T-helper 2 cell treated with Interferon-gamma antibody and Interleukin-4, amounts not matched to agents 100 ng/mL and 5 ng/mL, for 36 hours (primary cell): ENCODE results near the gene YTHDF2. TPM values are rescaled to one million over a fixed set of nuclear protein-coding genes. Genes with fewer than 3 reads are reported as not detected.
"Not testable (repeated sequence)": the region's sequence is repeated elsewhere in the genome, so short reads cannot be mapped to it uniquely, and the experiment has no call there.

Source experiments
- intact Hi-C: fragments of 100-400 bp; cut with micrococcal nuclease; formaldehyde crosslinking; loops from one replicate; pipeline ENCODE4 v1.15.1; 2023
- total RNA-seq: library from RNA; stranded (reverse); gene quantifications from 2 replicates; pipeline ENCODE4 v1.2.3, GENCODE V29; 2022

Gene YTHDF2
- 76.9 and 86.7 TPM in 2 replicates for total RNA-seq

DNA sequence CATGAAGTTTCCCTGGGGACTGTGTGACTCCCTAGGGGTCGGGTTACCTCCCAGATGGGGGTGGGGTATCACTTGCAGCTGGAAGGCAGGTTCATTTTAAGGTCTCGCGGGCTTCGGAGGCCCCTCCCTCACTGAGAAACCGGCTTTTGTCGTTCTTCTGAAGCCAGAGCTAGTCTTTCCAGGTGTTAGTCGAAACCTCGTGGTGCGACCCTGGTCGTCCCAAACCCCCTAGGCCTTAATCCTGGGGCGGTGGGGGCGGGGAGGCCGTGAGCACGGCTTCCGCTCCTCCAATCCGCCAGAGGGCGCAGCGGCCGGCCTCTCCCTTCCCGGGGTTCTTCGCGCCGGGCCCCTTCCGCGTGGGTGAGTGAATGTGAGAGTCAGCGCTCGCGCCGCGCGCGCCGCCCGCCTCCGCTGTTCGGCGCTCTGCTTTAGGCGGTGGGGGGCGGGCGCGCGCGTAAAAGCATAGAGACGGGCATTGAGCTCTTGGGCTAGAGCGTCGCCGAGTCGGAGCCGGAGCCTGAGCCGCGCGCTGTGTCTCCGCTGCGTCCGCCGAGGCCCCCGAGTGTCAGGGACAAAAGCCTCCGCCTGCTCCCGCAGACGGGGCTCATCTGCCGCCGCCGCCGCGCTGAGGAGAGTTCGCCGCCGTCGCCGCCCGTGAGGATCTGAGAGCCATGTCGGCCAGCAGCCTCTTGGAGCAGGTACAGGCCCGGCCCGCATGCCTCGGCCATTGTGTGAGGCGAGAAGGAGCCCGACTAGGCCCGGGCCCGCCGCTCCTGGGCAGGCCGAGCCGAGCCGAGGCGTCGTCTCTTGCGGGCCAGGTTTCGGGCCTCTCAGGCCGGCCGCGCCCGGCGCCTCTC, at the start of gene YTHDF2:
Gene YTHDF2 (plus strand): TSS at position 491 of the 857 bp plus-strand sequence. CDS start 181 bp downstream, at position 672.
- intact Hi-C loops: loop anchor here (1.0 to 2.0 kb wide), 8 partner anchors 68 to 489 kb away; partner anchors contain the start of genes GMEB1, MED18, RNU11 and SRSF4

DNA sequence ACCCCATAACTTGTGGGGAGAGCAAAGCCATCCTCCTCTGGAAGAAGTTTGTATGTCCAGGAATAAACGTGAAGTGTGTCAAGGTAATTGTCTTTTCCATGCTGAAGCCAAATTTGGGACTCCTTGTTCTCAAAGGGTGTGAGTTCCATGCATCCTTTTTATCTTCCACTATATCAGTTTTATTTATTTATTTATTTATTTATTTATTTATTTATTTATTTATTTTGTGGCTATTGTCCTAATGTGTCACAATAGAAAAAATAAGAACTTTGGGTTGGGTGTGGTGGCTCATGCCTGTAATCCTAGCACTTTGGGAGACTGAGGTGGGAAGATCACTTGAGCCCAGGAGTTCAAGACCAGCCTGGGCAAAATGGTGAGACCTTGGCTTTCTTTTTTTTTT, 45.1 kb upstream of the YTHDF2 start:
- intact Hi-C loops: not testable (repeated sequence)

DNA sequence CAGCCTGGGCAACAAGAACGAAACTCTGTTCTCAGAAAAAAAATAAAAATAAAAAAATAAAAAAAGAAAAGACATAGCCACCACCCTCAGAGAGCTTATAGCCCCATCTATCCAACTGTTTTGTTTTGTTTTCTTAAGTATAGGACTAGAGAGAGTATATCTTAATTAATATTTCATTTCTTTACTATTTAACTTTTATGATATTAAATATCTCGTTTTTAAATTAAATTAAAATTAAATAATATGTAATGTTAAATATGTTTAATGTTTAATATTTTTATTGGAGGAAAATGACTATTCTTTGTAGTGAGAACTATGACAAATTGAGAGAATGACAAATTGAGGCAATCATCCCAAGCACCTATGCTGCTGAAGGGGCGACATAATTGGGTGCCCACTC, 33.1 kb upstream of the YTHDF2 start:
- intact Hi-C loops: no loop called here

DNA sequence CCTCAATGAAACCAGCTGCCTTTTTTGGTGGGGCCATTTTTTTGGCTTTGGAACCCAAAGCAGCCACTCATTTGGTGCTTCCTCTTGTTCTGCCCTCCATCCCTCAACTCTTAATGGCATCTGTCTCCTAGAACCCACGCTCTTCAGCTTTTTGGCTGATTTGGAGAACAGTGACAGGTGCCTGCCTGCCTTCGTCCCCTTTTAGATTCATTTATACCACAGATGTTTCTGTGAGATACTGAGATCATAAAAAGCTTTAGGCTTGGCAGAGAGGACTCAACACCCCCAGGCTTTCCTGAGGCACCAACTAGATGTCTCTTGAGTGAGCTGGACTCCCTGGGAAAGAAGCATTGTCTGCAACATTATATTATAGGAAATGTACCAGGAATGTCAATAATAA, 20.4 kb upstream of the YTHDF2 start:
- intact Hi-C loops: no loop called here

DNA sequence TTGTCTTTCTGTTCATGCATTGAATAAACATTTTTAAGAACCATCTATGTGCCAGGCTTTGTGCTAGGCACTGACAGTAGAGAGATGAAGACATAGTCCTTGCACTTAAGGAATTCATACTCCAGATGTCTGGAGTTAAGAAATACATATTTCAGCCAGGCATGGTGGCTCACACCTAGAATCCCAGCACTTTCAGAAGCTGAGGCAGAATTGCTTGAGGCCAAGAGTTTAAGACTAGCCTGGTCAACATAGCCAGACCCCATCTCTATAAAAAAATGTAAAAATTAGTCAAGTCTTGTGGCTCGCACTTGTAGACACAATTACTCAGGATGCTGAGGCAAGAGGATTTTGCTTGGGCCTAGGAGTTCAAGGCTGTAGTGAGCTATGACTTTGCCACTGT, 18.6 kb upstream of the YTHDF2 start:
- intact Hi-C loops: no loop called here

DNA sequence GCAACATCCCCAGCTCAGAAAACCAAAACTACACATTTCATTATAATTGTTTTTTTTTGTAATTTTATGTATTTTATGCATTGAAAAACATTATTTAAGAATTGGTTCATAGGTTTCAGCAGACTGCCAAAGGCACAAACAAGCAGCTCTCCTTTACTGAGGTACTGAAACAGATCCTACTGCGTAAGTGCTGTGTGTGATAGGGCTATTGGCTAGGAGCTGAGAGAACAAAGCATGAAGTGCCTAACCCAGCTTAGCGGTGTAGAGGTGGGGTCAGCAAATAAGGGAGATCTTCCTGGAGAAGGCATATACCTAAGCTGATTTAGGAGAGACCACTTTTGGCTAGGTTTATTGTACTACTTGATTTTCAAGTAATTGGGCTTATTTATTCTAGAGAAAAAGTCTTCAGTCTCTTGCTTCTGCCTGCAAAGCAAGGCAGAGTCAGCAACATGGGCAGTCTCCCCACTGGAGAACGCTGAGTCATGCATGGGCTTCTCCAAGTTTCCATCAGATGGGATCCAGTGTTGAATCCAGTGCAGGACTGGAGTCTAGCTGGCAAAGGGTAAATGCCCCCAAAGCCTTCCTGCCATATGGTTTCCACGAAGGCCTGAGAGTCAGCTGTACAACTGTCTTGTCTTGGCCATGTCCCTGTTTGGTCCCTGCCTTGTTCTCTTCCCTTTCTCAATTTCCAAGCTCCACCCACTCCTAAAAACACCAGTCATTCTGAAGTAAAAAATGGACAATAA, 18.0 kb upstream of the YTHDF2 start:
- intact Hi-C loops: no loop called here

DNA sequence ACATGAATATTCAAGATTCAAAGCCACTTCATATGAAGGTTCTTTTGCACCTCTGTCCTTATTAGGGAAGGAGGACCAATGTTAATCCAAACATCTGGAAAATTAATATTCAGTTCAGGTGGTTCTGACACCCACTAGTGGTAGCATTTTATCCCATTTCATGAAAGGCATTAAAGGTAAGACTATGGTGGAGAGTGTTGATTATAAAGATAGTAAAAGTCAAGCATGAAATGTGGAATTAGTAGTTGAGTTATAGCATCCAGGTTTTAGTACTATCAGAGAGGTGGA, 17.5 kb upstream of the YTHDF2 start:
- intact Hi-C loops: no loop called here

DNA sequence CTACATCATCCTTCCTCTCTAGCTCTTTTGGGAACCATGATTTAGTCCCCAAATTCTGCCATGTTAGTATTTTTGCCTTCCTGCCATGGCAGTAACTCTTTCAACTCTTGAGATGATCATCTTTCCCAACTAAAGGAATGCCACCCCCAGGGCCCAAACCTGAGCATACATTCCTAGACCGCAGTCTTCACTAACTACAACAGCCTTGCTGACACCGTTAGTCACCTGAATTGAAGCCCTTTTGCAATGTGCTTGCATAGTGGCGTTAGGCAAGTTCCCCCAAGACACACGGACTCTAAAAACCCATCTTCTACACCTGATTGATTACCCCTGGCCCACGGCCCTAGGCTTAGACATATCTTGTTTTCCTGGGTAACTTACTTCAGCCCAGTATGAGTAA, 16.4 kb upstream of the YTHDF2 start:
- intact Hi-C loops: no loop called here

DNA sequence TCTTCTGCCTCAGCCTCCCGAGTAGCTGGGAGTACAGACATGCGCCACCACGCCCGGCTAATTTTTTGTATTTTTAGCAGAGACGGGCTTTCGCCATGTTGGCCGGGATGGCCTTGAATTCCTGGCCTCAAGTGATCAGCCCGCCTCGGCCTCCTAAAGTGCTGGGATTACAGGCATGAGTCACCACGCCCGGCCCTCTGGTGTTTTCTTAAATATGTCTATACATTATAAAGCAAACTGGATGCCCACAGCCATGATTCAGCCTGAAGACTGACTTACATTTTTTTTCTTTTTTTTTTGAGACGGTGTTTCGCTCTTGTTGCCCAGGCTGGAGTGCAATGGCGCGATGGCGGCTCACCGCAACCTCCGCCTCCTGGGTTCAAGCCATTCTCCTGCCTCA, 14.8 kb upstream of the YTHDF2 start:
- intact Hi-C loops: not testable (repeated sequence)

DNA sequence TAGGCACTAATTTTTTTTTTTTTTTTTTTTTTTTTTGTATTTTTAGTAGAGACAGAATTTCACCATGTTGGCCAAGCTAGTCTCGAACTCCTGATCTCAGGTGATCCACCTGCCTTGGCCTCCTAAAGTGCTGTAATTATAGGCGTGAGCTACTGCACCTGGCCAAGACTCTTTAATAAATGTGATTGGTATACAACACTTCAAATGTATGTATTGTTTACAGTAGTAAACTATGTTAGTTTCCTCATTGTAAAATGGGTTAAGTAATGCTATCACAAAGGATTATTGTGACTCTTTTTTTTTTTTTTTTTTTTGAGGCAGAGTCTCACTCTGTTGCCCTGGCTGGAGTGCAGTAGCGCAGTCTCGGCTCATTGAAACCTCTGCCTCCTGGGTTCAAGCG, 11.4 kb upstream of the YTHDF2 start:
- intact Hi-C loops: not testable (repeated sequence)

DNA sequence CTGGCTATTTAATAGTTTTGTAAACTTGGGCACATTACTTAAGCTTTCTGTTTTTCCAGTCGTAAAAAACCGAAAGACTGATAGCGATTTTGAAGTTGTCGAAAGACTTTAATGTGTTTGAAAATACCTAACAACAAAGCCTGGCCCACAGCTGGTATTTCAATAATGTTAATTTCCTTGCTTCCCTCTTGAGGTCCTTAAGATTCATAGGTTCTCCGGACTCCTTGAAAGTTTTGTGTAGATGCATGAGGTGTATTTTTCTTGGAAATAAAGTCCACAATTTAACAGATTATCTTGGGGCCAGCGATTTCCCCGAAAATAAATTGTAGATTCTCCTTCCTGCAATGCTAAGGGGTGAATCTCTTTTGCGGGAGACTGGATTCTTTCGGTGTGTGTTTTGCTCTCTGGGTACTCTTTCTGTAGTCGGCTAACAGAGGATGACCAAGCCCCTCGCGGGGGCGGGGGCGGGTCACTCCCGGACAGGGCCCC, 735 bp upstream of the YTHDF2 start:
- intact Hi-C loops: loop anchor here (1.0 to 2.0 kb wide), 8 partner anchors 68 to 489 kb away; partner anchors contain the start of genes GMEB1, MED18, RNU11 and SRSF4

DNA sequence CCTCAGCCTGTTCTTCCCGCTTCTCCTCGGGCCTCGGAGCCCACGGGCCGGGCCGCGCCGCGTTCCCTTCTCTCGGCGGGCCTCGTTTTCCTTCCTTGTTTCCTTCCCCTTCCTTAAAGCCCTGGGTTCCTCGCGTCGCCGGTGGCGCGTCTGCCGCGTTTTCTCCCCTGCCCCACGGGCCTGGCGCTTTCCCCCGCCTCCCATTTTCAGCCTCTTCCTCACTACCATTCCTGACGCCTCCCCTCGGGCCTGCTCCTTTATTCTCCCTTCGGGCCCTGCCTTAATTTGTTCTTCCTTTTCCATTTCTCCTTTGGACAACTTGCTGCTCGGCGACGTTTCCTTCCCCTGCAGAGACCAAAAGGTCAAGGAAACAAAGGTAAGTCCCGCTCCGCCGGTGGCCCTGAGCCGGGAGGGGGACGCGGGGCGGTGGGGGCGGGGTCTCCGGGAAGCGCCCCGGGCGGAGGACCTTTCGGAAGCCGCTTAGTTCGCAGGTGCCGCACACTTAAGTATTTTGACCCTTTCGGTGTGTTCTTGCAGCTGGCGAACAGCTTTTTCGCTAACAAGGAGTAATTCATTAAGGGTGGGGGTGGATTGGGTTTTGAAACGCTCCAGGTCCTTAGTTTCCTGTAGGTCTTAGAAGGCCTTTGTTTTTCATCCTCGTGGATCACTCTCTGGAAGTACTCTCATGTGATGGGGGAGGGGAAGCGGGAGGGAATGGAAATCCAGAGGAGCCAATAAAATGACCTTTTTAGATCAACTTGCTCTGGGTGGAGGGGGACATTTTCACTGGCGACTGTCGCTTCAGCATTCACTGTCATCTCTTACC, 780 bp downstream of the YTHDF2 start:
- intact Hi-C loops: loop anchor here (2.0 kb wide), 4 partner anchors 139 to 443 kb away; partner anchors contain the start of genes MED18 and SRSF4

DNA sequence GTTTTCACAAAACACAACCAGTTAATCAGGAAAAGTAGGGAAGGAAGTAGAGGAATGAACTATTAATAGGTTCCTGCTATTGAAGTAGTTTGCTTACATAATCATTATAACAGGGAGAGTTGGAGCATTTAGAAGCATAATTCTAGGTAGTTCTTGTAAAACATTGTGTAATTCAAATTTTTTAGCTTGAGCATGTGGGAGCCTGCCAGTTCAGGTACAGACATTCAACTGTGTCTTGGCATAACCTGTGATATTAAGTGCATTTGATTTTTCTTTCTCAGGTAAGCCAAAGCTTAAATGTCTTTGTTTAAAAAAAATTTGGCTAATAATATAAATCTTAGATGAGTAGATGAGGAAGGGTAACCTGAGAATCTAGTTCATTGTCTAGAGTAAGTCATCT, 3.4 kb downstream of the YTHDF2 start:
- intact Hi-C loops: no loop called here

DNA sequence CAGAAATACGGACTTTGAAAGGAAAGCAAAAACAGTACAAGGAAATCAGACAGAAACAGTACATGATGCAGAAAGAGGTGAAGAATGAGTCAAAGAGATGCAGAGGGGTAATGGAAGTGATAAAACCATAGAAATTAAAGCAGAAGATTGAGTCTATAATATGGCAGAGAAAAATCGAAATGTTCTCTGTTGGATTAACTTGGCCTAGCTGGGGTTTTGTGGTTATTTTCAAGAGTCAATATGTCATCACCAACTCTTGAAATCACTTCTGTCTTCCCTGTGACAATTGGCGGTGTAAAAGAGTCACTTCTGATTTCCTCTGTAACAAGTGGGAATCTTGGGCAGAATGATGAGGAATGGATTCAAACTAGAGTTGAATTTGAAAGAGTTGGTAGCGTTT, 7.4 kb downstream of the YTHDF2 start:
- intact Hi-C loops: no loop called here

DNA sequence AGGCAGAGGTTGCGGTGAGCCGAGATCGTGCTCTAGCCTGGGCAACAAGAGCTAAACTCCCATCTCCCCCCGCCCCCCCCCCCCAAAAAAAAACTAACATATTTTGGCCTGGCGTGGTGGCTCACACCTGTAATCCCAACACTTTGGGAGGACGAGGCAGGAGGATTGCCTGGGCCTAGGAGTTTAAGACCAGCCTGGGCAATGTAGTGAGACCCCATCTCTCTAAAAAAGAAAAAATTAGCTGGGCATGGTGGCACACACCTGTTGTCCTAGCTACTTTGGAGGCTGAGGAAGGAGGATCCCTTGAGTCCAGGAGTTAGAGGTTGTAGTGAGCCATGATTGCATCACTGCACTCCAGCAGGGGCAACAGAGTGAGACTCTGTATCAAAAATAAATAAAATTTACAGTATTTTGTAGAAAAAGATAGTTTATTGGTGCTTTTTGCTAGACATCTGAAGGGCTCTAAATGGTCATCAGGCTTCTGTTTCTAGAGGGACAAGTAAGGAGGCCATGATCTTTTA, 9.0 kb downstream of the YTHDF2 start:
- intact Hi-C loops: no loop called here

DNA sequence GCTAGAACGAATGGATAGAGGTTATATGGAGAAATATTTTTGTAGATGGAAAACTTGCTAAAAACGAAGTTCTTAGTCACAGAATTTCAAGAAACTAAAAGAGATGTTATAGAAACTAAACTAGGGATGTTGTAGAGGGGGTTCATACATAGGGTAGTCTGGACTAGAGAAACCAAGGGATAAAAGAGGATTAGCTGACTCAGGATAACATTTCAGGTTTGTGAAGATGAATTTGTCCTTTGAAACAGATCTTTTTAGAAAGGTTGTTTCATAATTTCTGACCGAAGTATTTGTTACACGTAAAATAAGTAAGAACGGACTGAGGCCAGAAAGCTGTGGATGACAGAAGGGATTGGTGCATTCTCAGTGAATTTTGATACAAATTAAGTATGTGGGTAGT, 13.6 kb downstream of the YTHDF2 start:
- intact Hi-C loops: no loop called here

DNA sequence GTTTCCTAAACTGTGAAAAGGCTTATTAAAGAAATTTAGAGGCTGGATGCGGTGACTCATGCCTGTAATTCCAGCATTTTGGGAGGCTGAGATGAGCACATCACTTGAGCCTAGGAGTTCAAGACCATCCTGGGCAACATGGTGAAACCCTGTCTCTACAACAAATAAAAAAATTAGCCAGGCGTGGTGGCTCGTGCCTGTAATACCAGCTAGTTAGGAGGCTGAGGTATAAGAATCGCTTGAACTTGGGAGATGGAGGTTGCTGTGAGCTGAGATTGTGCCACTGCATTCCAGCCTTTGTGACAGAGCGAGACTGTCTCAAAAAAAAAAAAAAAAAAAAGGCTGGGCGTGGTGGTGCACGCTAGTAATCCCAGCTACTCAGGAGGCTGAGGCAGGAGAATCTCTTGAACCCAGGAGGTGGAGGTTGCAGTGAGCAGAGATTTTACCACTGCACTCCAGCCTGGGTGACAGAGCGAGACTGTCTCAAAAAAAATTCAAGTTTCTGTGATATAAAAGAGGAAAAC, 14.1 kb downstream of the YTHDF2 start:
- intact Hi-C loops: not testable (repeated sequence)

DNA sequence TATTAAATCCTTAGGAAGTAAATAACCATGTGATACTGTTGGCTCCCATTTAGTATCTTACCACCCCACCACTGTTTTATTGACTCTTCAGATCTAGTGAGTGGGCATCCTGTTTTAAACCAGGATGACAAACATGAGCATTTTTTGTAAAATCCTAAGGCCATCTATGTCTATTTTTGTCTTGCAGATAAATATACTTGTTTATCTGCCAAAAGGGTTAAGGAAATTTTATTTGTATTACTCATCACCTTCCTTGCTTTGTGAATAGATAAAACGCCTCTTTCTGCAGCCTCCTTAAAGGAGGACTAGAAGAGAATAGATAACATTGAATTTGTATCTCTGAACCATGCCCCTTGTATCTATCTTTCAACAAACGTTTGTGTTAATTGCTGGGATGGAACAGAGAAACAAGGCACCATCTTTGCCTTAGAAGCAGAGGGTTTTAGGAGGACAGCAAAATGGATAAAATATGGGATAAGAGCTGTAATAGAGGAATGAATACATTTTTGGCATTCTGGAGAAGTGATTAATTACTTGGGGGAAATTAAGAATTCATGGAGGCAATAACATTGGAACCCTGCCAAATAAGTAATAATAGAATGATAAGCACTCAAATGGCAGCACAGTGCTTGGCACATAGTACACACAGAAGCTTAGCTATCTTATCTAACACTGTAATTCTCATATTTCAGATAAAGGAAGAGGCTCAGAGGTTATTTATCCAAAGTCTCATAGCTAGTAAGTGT, 14.7 kb downstream of the YTHDF2 start:
- intact Hi-C loops: no loop called here

DNA sequence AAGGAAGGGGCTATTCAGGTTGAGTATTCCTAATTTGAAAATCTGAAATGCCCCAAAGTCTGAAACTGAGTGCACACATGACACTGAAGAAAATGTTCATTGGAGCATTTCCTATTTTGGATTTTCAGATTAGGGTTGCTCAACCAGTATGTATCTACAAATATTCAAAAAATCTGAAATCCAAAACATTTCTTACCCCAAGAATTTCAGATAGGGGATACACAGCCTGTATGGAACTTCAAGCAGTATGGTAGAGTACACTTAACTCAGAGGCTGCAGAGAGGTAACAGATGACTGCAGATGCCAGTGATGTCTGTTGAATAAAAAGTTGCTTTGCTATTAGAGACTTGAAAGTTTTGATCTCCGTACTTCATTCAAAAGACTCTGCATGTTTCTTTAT, 19.0 kb downstream of the YTHDF2 start:
- intact Hi-C loops: no loop called here

DNA sequence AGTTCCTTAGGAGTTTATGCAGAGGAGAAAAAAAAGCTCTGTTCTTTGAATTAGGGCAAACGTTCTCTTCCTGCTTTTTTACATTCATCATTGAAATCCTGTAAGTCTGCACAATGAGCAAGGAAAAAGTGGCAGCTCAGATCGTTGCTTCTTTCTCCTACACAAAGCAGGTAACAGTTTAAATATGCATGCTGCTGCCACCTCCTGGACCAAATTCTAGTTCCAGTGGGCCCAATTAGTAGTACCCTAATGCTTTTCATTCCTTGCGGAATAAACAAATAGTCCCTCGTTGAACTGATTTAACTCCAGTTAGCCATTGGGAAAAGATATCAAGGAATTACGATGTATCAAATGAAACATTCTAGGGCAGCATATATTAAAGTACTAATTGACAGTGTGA, 20.1 kb downstream of the YTHDF2 start:
- intact Hi-C loops: no loop called here
